ENCODE measurements around the gene SRSF1.
"Not testable (repeated sequence)": the region's sequence is repeated elsewhere in the genome, so short reads cannot be mapped to it uniquely, and the experiment has no call there.

Gene SRSF1

DNA sequence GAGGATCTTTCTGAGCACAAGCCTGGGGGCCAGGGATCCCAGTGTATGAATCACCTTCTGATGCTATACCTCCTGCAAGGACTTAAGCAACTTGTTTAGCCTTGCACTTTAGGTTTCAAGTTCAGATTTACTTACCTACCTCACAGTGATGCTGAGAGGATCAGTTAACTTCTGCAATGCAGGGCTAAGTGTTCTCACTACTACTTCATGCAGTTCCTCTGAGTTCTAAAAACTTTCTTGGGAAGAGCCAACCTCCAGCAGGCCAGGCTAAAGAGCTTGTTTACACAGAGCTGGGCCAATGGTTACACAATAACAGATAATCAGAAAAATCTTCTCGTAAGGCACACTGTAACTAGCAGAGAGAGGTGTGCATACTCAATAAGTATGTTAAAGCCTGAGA, 32.0 kb downstream of the SRSF1 start:
- no peak overlapping the region for H3K4me2 ChIP-seq (ENCODE audit: low read length)
- no peaks in the 10 kb centered on the region for H3K4me1 ChIP-seq (ENCODE audit: control insufficient read depth in 1 of 2, insufficient read depth in 2 of 2, low read length in 2 of 2)
- no peak overlapping the region for H2BK5ac ChIP-seq (ENCODE audit: low read depth, low read length, poor library complexity)
- no peak overlapping the region for H3K4ac ChIP-seq (ENCODE audit: low read depth, low read length)
- H2BK120ac ChIP-seq (ENCODE audit: insufficient read depth, low read length, poor library complexity): no peak overlapping the region
- DNase-seq: no peak
- H3K27me3 ChIP-seq (ENCODE audit: insufficient read depth, low read length): no peaks in the 10 kb centered on the region
- H3K36me3 ChIP-seq (ENCODE audit: control insufficient read depth in 1 of 2, insufficient read depth in 2 of 2, low read length in 2 of 2): peaks cover 28 to 37% of the 10 kb centered on the region in 2 experiments
- H2AFZ ChIP-seq (ENCODE audit: insufficient read depth, low read length, poor library complexity): no peak overlapping the region
- no peak overlapping the region for H4K91ac ChIP-seq (ENCODE audit: low read depth, low read length)
- H3K23ac ChIP-seq (ENCODE audit: low read length): no peak overlapping the region
- H3K14ac ChIP-seq (ENCODE audit: low read length): no peak overlapping the region
- no CpG with 5 or more reads among the region's 1 CpG for WGBS (ENCODE audit: extremely low coverage, insufficient coverage, insufficient read length)
- H3K79me1 ChIP-seq (ENCODE audit: low read length): no peaks in the 10 kb centered on the region
- H4K12ac ChIP-seq (ENCODE audit: low read depth, low read length): no peak overlapping the region
- no peak overlapping the region for H2BK12ac ChIP-seq (ENCODE audit: low read length)
- H3K9me3 ChIP-seq (ENCODE audit: insufficient read depth, low read depth, low read length): no peaks in the 10 kb centered on the region
- H2AK5ac ChIP-seq (ENCODE audit: low read length): no peak overlapping the region
- H3K79me2 ChIP-seq (ENCODE audit: control insufficient read depth, insufficient read depth, low read length, poor library complexity): no peaks in the 10 kb centered on the region
- no peak overlapping the region for H3K4me3 ChIP-seq (ENCODE audit: low read depth, low read length)
- H4K8ac ChIP-seq (ENCODE audit: low read depth, low read length): no peak overlapping the region
- H3K9ac ChIP-seq (ENCODE audit: low read length): no peak overlapping the region
- H3K27ac ChIP-seq (ENCODE audit: low read depth, low read length): no peak overlapping the region
- H3K18ac ChIP-seq (ENCODE audit: low read length): no peak overlapping the region

DNA sequence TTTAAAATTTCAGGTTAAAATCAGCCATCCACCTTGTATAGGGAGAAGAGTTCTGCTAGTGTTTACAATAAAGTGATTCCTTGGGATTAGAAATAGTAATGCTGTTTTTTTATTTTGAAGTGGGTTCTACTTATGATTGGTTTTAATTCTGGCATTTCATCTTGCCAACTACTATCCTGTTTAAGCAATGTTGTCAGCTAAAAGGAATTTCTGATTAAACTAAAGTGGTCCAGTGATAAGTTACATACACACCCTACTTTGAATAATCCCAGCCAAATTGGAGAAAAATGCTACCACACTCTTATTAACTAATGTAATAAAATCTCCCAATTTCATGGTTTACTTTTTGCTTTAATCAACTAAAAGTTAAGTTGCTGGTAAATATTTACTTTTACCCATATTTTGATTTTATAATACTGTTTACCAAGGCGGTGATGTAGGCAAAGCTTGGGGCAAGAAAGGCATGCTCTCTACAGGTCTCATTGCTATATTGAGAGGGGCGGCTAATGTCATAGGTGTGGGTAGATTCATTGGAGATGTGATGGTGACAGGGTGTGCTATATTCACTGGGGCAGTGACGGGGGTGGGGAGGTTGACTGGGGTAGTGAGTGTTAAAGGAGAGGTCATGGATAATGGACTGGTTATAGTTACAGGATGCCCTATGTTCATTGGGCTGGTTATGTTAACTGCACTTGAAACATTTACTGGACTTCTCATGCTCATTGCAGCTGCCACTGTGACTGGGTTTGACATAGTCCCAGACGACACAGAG, 32.8 kb downstream of the SRSF1 start:
- not testable (repeated sequence) for H3K18ac ChIP-seq (ENCODE audit: low read length); H3K79me1 ChIP-seq (ENCODE audit: low read length); H2BK120ac ChIP-seq (ENCODE audit: insufficient read depth, low read length, poor library complexity); H3K9me3 ChIP-seq (ENCODE audit: insufficient read depth, low read depth, low read length); H2AFZ ChIP-seq (ENCODE audit: insufficient read depth, low read length, poor library complexity); H3K4me1 ChIP-seq (ENCODE audit: control insufficient read depth in 1 of 2, insufficient read depth in 2 of 2, low read length in 2 of 2); DNase-seq; H3K4me2 ChIP-seq (ENCODE audit: low read length); H3K27me3 ChIP-seq (ENCODE audit: insufficient read depth, low read length); H3K9ac ChIP-seq (ENCODE audit: low read length); H4K12ac ChIP-seq (ENCODE audit: low read depth, low read length); H4K8ac ChIP-seq (ENCODE audit: low read depth, low read length); H2AK5ac ChIP-seq (ENCODE audit: low read length); H3K79me2 ChIP-seq (ENCODE audit: control insufficient read depth, insufficient read depth, low read length, poor library complexity); H4K91ac ChIP-seq (ENCODE audit: low read depth, low read length); H3K14ac ChIP-seq (ENCODE audit: low read length); H3K4me3 ChIP-seq (ENCODE audit: low read depth, low read length); H2BK12ac ChIP-seq (ENCODE audit: low read length); H3K27ac ChIP-seq (ENCODE audit: low read depth, low read length); H3K4ac ChIP-seq (ENCODE audit: low read depth, low read length); H2BK5ac ChIP-seq (ENCODE audit: low read depth, low read length, poor library complexity); H3K23ac ChIP-seq (ENCODE audit: low read length)
- H3K36me3 ChIP-seq (ENCODE audit: control insufficient read depth in 1 of 2, insufficient read depth in 2 of 2, low read length in 2 of 2): peaks cover 24 to 34% of the 10 kb centered on the region in 2 experiments
- WGBS (ENCODE audit: extremely low coverage, insufficient coverage, insufficient read length): no CpG with 5 or more reads among the region's 4 CpGs

DNA sequence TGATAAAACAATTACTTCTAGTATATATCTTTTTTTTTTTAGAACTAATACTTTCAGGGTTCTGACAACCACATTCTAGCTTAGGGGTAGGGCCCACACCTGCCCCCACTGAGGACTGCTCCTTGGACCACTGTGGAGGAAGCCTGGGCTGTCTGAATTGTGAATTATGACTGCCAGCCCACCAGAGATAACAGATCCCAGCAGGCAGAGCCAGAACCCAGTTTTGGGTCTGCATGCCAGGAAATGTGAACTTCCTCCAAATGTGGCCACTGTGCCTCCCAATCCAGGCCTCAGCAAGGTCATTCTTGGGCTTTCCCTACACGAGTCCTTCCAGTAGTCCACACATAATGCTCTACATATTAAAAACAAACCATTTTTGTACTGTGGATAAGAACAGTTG, 34.9 kb downstream of the SRSF1 start:
- no peaks in the 10 kb centered on the region for H3K79me1 ChIP-seq (ENCODE audit: low read length)
- H2BK5ac ChIP-seq (ENCODE audit: low read depth, low read length, poor library complexity): no peak overlapping the region
- no peak overlapping the region for H4K8ac ChIP-seq (ENCODE audit: low read depth, low read length)
- H4K12ac ChIP-seq (ENCODE audit: low read depth, low read length): no peak overlapping the region
- H2AFZ ChIP-seq (ENCODE audit: insufficient read depth, low read length, poor library complexity): no peak overlapping the region
- H3K18ac ChIP-seq (ENCODE audit: low read length): no peak overlapping the region
- H3K14ac ChIP-seq (ENCODE audit: low read length): no peak overlapping the region
- WGBS (ENCODE audit: extremely low coverage, insufficient coverage, insufficient read length): no CpG with 5 or more reads among the region's 1 CpG
- peaks cover 13 to 28% of the 10 kb centered on the region in 2 experiments for H3K36me3 ChIP-seq (ENCODE audit: control insufficient read depth in 1 of 2, insufficient read depth in 2 of 2, low read length in 2 of 2)
- H3K9ac ChIP-seq (ENCODE audit: low read length): no peak overlapping the region
- no peaks in the 10 kb centered on the region for H3K27me3 ChIP-seq (ENCODE audit: insufficient read depth, low read length)
- H3K4me2 ChIP-seq (ENCODE audit: low read length): no peak overlapping the region
- no peak overlapping the region for H4K91ac ChIP-seq (ENCODE audit: low read depth, low read length)
- H3K79me2 ChIP-seq (ENCODE audit: control insufficient read depth, insufficient read depth, low read length, poor library complexity): no peaks in the 10 kb centered on the region
- no peaks in the 10 kb centered on the region for H3K9me3 ChIP-seq (ENCODE audit: insufficient read depth, low read depth, low read length)
- no peak overlapping the region for H3K23ac ChIP-seq (ENCODE audit: low read length)
- H3K4ac ChIP-seq (ENCODE audit: low read depth, low read length): no peak overlapping the region
- no peak overlapping the region for H3K4me3 ChIP-seq (ENCODE audit: low read depth, low read length)
- no peaks in the 10 kb centered on the region for H3K4me1 ChIP-seq (ENCODE audit: control insufficient read depth in 1 of 2, insufficient read depth in 2 of 2, low read length in 2 of 2)
- no peak overlapping the region for H2AK5ac ChIP-seq (ENCODE audit: low read length)
- no peak overlapping the region for H2BK120ac ChIP-seq (ENCODE audit: insufficient read depth, low read length, poor library complexity)
- DNase-seq: no peak
- no peak overlapping the region for H3K27ac ChIP-seq (ENCODE audit: low read depth, low read length)
- H2BK12ac ChIP-seq (ENCODE audit: low read length): no peak overlapping the region

DNA sequence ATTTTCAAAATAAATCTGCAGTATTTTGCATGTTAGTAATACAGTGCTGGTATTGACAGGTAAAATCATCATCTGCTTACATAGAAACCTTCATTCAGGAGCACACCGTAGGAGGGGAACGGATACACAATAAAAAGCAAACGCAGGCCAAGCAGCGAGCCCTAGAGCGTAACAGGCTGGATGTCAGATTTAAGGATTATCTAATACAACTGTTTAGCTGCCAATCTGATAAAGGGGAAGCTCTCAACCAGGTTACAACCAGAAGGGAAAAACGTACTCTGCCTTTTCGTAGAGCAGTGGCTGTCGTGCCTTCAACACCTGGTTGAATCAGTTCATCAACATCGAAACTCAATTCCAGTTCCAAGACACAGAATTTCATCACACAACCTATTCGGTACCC, 35.5 kb downstream of the SRSF1 start:
- no peak overlapping the region for H3K23ac ChIP-seq (ENCODE audit: low read length)
- no peak overlapping the region for H3K27ac ChIP-seq (ENCODE audit: low read depth, low read length)
- H4K8ac ChIP-seq (ENCODE audit: low read depth, low read length): no peak overlapping the region
- no peak overlapping the region for H2BK120ac ChIP-seq (ENCODE audit: insufficient read depth, low read length, poor library complexity)
- no peak overlapping the region for H2AK5ac ChIP-seq (ENCODE audit: low read length)
- no CpG with 5 or more reads among the region's 10 CpGs for WGBS (ENCODE audit: extremely low coverage, insufficient coverage, insufficient read length)
- H3K4ac ChIP-seq (ENCODE audit: low read depth, low read length): no peak overlapping the region
- no peak overlapping the region for H3K9ac ChIP-seq (ENCODE audit: low read length)
- no peak overlapping the region for H2BK12ac ChIP-seq (ENCODE audit: low read length)
- H4K12ac ChIP-seq (ENCODE audit: low read depth, low read length): no peak overlapping the region
- H3K79me1 ChIP-seq (ENCODE audit: low read length): no peaks in the 10 kb centered on the region
- H4K91ac ChIP-seq (ENCODE audit: low read depth, low read length): no peak overlapping the region
- DNase-seq: no peak
- peaks cover 10 to 25% of the 10 kb centered on the region in 2 experiments for H3K36me3 ChIP-seq (ENCODE audit: control insufficient read depth in 1 of 2, insufficient read depth in 2 of 2, low read length in 2 of 2)
- H2AFZ ChIP-seq (ENCODE audit: insufficient read depth, low read length, poor library complexity): no peak overlapping the region
- no peak overlapping the region for H2BK5ac ChIP-seq (ENCODE audit: low read depth, low read length, poor library complexity)
- no peaks in the 10 kb centered on the region for H3K27me3 ChIP-seq (ENCODE audit: insufficient read depth, low read length)
- no peak overlapping the region for H3K18ac ChIP-seq (ENCODE audit: low read length)
- H3K79me2 ChIP-seq (ENCODE audit: control insufficient read depth, insufficient read depth, low read length, poor library complexity): no peaks in the 10 kb centered on the region
- H3K4me3 ChIP-seq (ENCODE audit: low read depth, low read length): no peak overlapping the region
- no peak overlapping the region for H3K4me2 ChIP-seq (ENCODE audit: low read length)
- no peaks in the 10 kb centered on the region for H3K9me3 ChIP-seq (ENCODE audit: insufficient read depth, low read depth, low read length)
- H3K4me1 ChIP-seq (ENCODE audit: control insufficient read depth in 1 of 2, insufficient read depth in 2 of 2, low read length in 2 of 2): no peaks in the 10 kb centered on the region
- H3K14ac ChIP-seq (ENCODE audit: low read length): no peak overlapping the region

Measured in trophoblast cell (in vitro differentiated cells and primary cell).